ENCODE measurements around the gene SLC16A3. TPM values are rescaled to one million over a fixed set of nuclear protein-coding genes. Genes with fewer than 3 reads are reported as not detected.
A peak's percentile ranks its signal among the peaks of the same experiment; 100 is the strongest.

Gene SLC16A3
- 13.0 and 44.6 TPM in 2 replicates for total RNA-seq (ENCODE audit: low replicate concordance)

- peak within 1 kb of the TSS; percentile 80 for H3K4me3 ChIP-seq (ENCODE audit: low read depth, low read length)
- TF ChIP-seq CTCF (IDR thresholded peaks at IDR 0.05; ENCODE audit: insufficient read depth, low read length): no peak
- peak; percentile 68 for DNase-seq (ENCODE audit: low read depth)
These were observed at the start of gene SLC16A3 for GRCh38 chr17:82228842-82229697. TSS of gene SLC16A3 (plus strand) at chr17:82229042. CDS start at chr17:82236009, 6,967 bp downstream.

- TF ChIP-seq CTCF (IDR thresholded peaks at IDR 0.05; ENCODE audit: insufficient read depth, low read length): no peak
- no peak for DNase-seq (ENCODE audit: low read depth)
- no peak overlapping the region for H3K4me3 ChIP-seq (ENCODE audit: low read depth, low read length)
These were observed 49.4 kb upstream of the SLC16A3 start for GRCh38 chr17:82179412-82179811.

GRCh38 chr17:82179946-82180475 is 48.8 kb upstream of the SLC16A3 start:
- TF ChIP-seq CTCF (IDR thresholded peaks at IDR 0.05; ENCODE audit: insufficient read depth, low read length): no peak
- no peak overlapping the region for H3K4me3 ChIP-seq (ENCODE audit: low read depth, low read length)
- no peak for DNase-seq (ENCODE audit: low read depth)

DNA sequence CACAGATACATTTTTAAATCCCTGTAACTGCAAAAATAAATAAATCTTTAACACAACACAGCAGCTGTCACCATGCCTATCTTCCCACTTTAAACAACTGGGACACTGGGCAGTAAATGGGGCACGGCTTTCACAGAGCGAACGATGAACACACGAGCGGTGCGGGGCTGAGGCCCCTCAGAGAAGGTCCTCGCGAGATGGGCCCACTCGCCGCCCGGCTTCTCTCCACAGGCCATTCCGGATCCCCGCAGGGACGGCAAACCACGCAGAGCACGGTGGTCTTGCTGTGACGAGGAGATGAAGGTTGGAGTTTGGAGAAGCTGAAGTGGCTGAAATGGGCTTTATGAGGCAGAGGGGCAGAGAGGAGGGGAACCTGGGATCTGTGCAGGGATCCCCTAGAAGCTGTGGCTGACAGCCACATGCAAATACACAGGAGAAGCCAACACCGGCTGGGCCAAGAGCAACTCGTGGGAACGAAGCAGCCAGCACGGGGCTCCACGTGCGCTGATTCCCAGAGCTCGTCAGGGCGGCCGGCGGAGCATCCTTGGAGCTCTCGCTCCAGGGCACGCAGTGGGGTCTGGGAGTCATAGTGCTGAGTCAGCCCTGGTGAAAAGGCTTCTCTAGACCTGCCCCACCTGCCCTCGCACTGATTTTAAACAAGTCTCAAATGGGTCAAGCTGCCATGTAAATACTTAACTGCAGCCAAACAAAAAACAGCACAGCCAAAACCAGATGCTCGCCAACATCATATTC is 47.9 kb upstream of the SLC16A3 start:
- no peak for DNase-seq (ENCODE audit: low read depth)
- no peak overlapping the region for H3K4me3 ChIP-seq (ENCODE audit: low read depth, low read length)
- no peak for TF ChIP-seq CTCF (IDR thresholded peaks at IDR 0.05; ENCODE audit: insufficient read depth, low read length)

GRCh38 chr17:82184761-82185160 is 44.1 kb upstream of the SLC16A3 start:
- TF ChIP-seq CTCF (IDR thresholded peaks at IDR 0.05; ENCODE audit: insufficient read depth, low read length): no peak
- no peak for DNase-seq (ENCODE audit: low read depth)
- no peak overlapping the region for H3K4me3 ChIP-seq (ENCODE audit: low read depth, low read length)

DNA sequence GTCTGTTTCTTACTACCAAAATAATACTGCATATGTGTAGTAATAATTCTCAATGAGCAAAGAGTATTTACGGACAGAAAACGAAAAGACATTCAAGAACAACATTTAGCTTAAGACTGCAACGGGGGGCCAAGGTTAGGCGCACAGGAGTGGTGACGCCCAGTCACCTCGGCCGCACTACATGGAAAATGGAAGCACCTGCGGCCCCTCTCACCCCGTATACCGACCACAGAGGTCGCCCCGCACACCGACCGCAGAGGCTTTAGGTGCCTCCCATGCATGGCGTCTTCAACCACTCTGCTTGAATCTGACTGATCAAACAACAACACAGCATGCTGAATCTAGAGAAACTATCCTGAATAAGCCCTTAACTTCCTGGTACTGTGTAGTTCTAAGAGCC is 42.6 kb upstream of the SLC16A3 start:
- TF ChIP-seq CTCF (IDR thresholded peaks at IDR 0.05; ENCODE audit: insufficient read depth, low read length): no peak
- DNase-seq (ENCODE audit: low read depth): no peak
- H3K4me3 ChIP-seq (ENCODE audit: low read depth, low read length): no peak overlapping the region

Data from fibroblast of the aortic adventitia (primary cell).